H9 (cell line): ENCODE data around the gene HPCAL4. TPM values are rescaled to one million over a fixed set of nuclear protein-coding genes. Genes with fewer than 3 reads are reported as not detected.

Experiments used
- DNase-seq: peaks from one replicate; pipeline ENCODE4 v3.0.0-alpha.2; 2017
- H2AFZ ChIP-seq: one replicate; pipeline ENCODE4 v1.6.1; 2013; ENCODE audit warnings: mild to moderate bottlenecking, low read length, control low read depth, moderate library complexity
- H2AK5ac ChIP-seq: 2 replicates; pipeline ENCODE4 v1.6.1; 2013; ENCODE audit warnings: low read length, control low read depth, mixed read lengths; ENCODE audit not compliant: insufficient read length
- H2BK120ac ChIP-seq: one replicate; pipeline ENCODE4 v1.6.1; 2013; ENCODE audit warnings: low read depth, mild to moderate bottlenecking, low read length, control low read depth, inconsistent platforms; ENCODE audit not compliant: poor library complexity, severe bottlenecking
- H2BK12ac ChIP-seq: 2 replicates; pipeline ENCODE4 v1.6.1; 2013; ENCODE audit warnings: low read length, control low read depth, mixed read lengths, low read depth; ENCODE audit not compliant: insufficient read length
- H2BK15ac ChIP-seq: 2 replicates; pipeline ENCODE4 v1.6.1; 2013; ENCODE audit warnings: low read depth, low read length, control low read depth
- H2BK20ac ChIP-seq: one replicate; pipeline ENCODE4 v1.6.1; 2013; ENCODE audit warnings: low read depth, mild to moderate bottlenecking, low read length, control low read depth, inconsistent platforms; ENCODE audit not compliant: poor library complexity, severe bottlenecking
- H2BK5ac ChIP-seq: 2 replicates; pipeline ENCODE4 v1.6.1; 2013; ENCODE audit warnings: low read length, control low read depth, mixed read lengths; ENCODE audit not compliant: insufficient read length
- H3K14ac ChIP-seq: 2 replicates; pipeline ENCODE4 v1.6.1; 2013; ENCODE audit warnings: low read length, control low read depth; ENCODE audit not compliant: insufficient read depth
- H3K18ac ChIP-seq: 2 replicates; pipeline ENCODE4 v1.6.1; 2013; ENCODE audit warnings: low read depth, mild to moderate bottlenecking, mixed read lengths, low read length, control low read depth; ENCODE audit not compliant: insufficient read length
- H3K23ac ChIP-seq: 2 replicates; pipeline ENCODE4 v1.6.1; 2013; ENCODE audit warnings: low read length, control low read depth, mixed read lengths, low read depth; ENCODE audit not compliant: insufficient read length
- H3K23me2 ChIP-seq: 2 replicates; pipeline ENCODE4 v1.6.1; 2013; ENCODE audit warnings: low read depth, mild to moderate bottlenecking, mixed read lengths, low read length, control low read depth; ENCODE audit not compliant: insufficient read length, poor library complexity, severe bottlenecking
- H3K27ac ChIP-seq: 2 replicates; pipeline ENCODE4 v1.5.1; 2013; ENCODE audit warnings: low read length, control low read depth, mixed read lengths, low read depth; ENCODE audit not compliant: insufficient read length
- H3K27me3 ChIP-seq: 2 replicates; pipeline ENCODE4 v1.6.1; 2013; ENCODE audit warnings: low read length, control low read depth, inconsistent platforms; ENCODE audit not compliant: insufficient read depth
- H3K4ac ChIP-seq: 2 replicates; pipeline ENCODE4 v1.6.1; 2013; ENCODE audit warnings: low read depth, mild to moderate bottlenecking, control low read depth, inconsistent platforms, low read length, moderate library complexity
- H3K4me1 ChIP-seq: 2 replicates; pipeline ENCODE4 v1.6.1; 2013; ENCODE audit warnings: low read length, control low read depth, inconsistent platforms; ENCODE audit not compliant: insufficient read depth
- H3K4me2 ChIP-seq: 2 replicates; pipeline ENCODE4 v1.6.1; 2013; ENCODE audit warnings: low read length, control low read depth, mixed read lengths; ENCODE audit not compliant: insufficient read length, insufficient read depth
- H3K56ac ChIP-seq: 2 replicates; pipeline ENCODE4 v1.6.1; 2013; ENCODE audit warnings: low read depth, mild to moderate bottlenecking, mixed read lengths, low read length, control low read depth; ENCODE audit not compliant: insufficient read length
- H3K79me1 ChIP-seq: 2 replicates; pipeline ENCODE4 v1.6.1; 2013; ENCODE audit warnings: low read depth, mild to moderate bottlenecking, moderate library complexity, low read length, control low read depth, inconsistent platforms; ENCODE audit not compliant: insufficient read depth, poor library complexity, severe bottlenecking
- H3K79me2 ChIP-seq: 2 replicates; pipeline ENCODE4 v1.6.1; 2013; ENCODE audit warnings: low read length, control low read depth, inconsistent platforms; ENCODE audit not compliant: insufficient read depth
- H3K9ac ChIP-seq: 2 replicates; pipeline ENCODE4 v1.6.1; 2013; ENCODE audit warnings: low read length, control low read depth, mixed read lengths; ENCODE audit not compliant: insufficient read length; ENCODE audit errors: extremely low read depth
- H3K9me3 ChIP-seq: one replicate; pipeline ENCODE4 v1.6.1; 2013; ENCODE audit warnings: low read depth, low read length, inconsistent platforms; ENCODE audit not compliant: control insufficient read depth
- H3T11ph ChIP-seq: one replicate; pipeline ENCODE4 v1.6.1; 2013; ENCODE audit warnings: mild to moderate bottlenecking, low read length, control low read depth, inconsistent platforms
- H4K20me1 ChIP-seq: one replicate; pipeline ENCODE4 v1.6.1; 2013; ENCODE audit not compliant: control insufficient read depth, insufficient read length, insufficient read depth
- H4K5ac ChIP-seq: 2 replicates; pipeline ENCODE4 v1.6.1; 2013; ENCODE audit warnings: low read depth, mild to moderate bottlenecking, mixed read lengths, low read length, control low read depth; ENCODE audit not compliant: insufficient read length
- H4K8ac ChIP-seq: replicated peaks from 2 replicates; pipeline ENCODE4 v1.6.1; 2013; ENCODE audit warnings: low read length, control low read depth, mixed read lengths, low read depth; ENCODE audit not compliant: insufficient read length
- H4K91ac ChIP-seq: 2 replicates; pipeline ENCODE4 v1.6.1; 2013; ENCODE audit warnings: low read depth, mild to moderate bottlenecking, moderate library complexity, mixed read lengths, low read length, control low read depth; ENCODE audit not compliant: insufficient read length
- H3K27ac Mint-ChIP-seq, 3 experiments: 2 replicates in 2 of 3; 3 replicates in 1 of 3; pipeline ENCODE4 v1.8.0; 2020 to 2021; ENCODE audit warnings: mixed read lengths in 3 of 3, mild to moderate bottlenecking in 1 of 3, moderate library complexity in 1 of 3
- H3K27me3 Mint-ChIP-seq: 2 replicates; pipeline ENCODE4 v1.8.0; 2021; ENCODE audit warnings: low read depth, mild to moderate bottlenecking, moderate library complexity, mixed read lengths
- H3K36me3 Mint-ChIP-seq, 3 experiments: 2 replicates in 2 of 3; 3 replicates in 1 of 3; pipeline ENCODE4 v1.8.0; 2020 to 2021; ENCODE audit warnings: low read depth in 3 of 3, mixed read lengths in 3 of 3; ENCODE audit not compliant: insufficient read depth in 1 of 3
- H3K4me1 Mint-ChIP-seq, 2 experiments: 2 replicates each; pipeline ENCODE4 v1.8.0; 2020; ENCODE audit warnings: mixed read lengths in 2 of 2
- H3K4me3 Mint-ChIP-seq, 2 experiments: 2 replicates in 1 of 2; 3 replicates in 1 of 2; pipeline ENCODE4 v1.8.0; 2020 to 2021; ENCODE audit warnings: mild to moderate bottlenecking in 2 of 2, mixed read lengths in 2 of 2, moderate library complexity in 1 of 2
- H3K9me3 Mint-ChIP-seq, 2 experiments: 2 replicates in 1 of 2; 3 replicates in 1 of 2; pipeline ENCODE4 v1.8.0; 2020; ENCODE audit warnings: mild to moderate bottlenecking in 2 of 2, mixed read lengths in 2 of 2, moderate library complexity in 1 of 2
- WGBS: extraction: QIAGEN DNeasy Blood & Tissue Kit; methylation state at CpG from one replicate; pipeline ENCODE4 v1.1.7; 2013; ENCODE audit warnings: missing lambda C conversion rate, low lambda C conversion rate, mixed read lengths; ENCODE audit not compliant: insufficient read length; ENCODE audit errors: extremely low coverage; 5-methylcytosine and 5-hydroxymethylcytosine counted together
- total RNA-seq: library from RNA; stranded (reverse); gene quantifications from 2 replicates; pipeline ENCODE4 v1.2.1, GENCODE V29; 2021
- TF ChIP-seq, protein P1 (sequence below): fragments of 200-600 bp; sonication (generic); conservative IDR thresholded peaks from 3 replicates; pipeline ENCODE4 v1.8.0; 2021; ENCODE audit warnings: antibody characterized with exemption, mild to moderate bottlenecking

Gene HPCAL4
- total RNA-seq, 1 experiment from 2014 or later: 0.15 TPM

DNA sequence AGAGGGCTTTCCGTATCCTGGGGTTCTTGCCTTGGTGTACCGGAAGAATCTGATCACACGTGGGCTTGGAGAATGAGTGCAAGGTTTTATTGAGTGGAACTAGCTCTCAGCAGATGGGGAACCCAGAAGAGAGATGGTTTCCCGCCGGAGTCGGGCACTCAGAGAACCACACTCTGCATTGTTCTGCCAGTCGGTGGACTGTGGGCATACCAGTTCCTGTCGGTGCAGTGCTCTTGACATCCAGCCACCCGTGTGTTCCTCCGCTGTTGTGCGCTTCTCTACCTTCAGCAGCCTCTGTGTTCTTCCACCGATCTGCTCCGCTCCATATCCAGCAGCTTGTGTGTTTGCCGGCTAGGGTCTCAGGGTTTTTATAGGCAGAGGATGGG, 36.7 kb upstream of the HPCAL4 start:
- no peak overlapping the region for H3K14ac ChIP-seq
- no peaks in the 10 kb centered on the region for H3K79me1 ChIP-seq
- H4K5ac ChIP-seq: no peak overlapping the region
- H3K36me3 Mint-ChIP-seq: no peaks in the 10 kb centered on the region
- H2BK120ac ChIP-seq: no peak overlapping the region
- no peak overlapping the region; a peak in 1 of 7 replicates for H3K27ac Mint-ChIP-seq
- H3K4me1 ChIP-seq: no peaks in the 10 kb centered on the region
- no peak for DNase-seq
- no peak overlapping the region for H3K23ac ChIP-seq
- no peak overlapping the region for H4K91ac ChIP-seq
- no peaks in the 10 kb centered on the region for H3K4me1 Mint-ChIP-seq
- no peaks in the 10 kb centered on the region for H4K20me1 ChIP-seq
- H2BK15ac ChIP-seq: no peak overlapping the region
- H3K4me3 Mint-ChIP-seq: no peak overlapping the region
- no peak overlapping the region for H3K9ac ChIP-seq
- no peak overlapping the region for H2BK12ac ChIP-seq
- no CpG with 5 or more reads among the region's 14 CpGs for WGBS
- no peak overlapping the region for H3K27ac ChIP-seq
- H4K8ac ChIP-seq: no peak overlapping the region
- no peak overlapping the region for H2AK5ac ChIP-seq
- no peaks in the 10 kb centered on the region for H3K23me2 ChIP-seq
- H3K4me2 ChIP-seq: no peak overlapping the region
- H2AFZ ChIP-seq: no peak overlapping the region
- H3K79me2 ChIP-seq: no peaks in the 10 kb centered on the region
- no peak overlapping the region for H3T11ph ChIP-seq
- peaks cover 24% of the 10 kb centered on the region; the same call in 1 of the 2 replicates for H3K27me3 ChIP-seq
- no peak overlapping the region for H2BK20ac ChIP-seq
- no peak overlapping the region for H3K18ac ChIP-seq
- H3K27me3 Mint-ChIP-seq: peaks cover 97% of the 10 kb centered on the region
- no peak overlapping the region for H2BK5ac ChIP-seq
- H3K56ac ChIP-seq: no peak overlapping the region
- TF ChIP-seq, protein P1, sequence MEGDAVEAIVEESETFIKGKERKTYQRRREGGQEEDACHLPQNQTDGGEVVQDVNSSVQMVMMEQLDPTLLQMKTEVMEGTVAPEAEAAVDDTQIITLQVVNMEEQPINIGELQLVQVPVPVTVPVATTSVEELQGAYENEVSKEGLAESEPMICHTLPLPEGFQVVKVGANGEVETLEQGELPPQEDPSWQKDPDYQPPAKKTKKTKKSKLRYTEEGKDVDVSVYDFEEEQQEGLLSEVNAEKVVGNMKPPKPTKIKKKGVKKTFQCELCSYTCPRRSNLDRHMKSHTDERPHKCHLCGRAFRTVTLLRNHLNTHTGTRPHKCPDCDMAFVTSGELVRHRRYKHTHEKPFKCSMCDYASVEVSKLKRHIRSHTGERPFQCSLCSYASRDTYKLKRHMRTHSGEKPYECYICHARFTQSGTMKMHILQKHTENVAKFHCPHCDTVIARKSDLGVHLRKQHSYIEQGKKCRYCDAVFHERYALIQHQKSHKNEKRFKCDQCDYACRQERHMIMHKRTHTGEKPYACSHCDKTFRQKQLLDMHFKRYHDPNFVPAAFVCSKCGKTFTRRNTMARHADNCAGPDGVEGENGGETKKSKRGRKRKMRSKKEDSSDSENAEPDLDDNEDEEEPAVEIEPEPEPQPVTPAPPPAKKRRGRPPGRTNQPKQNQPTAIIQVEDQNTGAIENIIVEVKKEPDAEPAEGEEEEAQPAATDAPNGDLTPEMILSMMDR: no peak
- H3K4ac ChIP-seq: no peak overlapping the region
- H3K9me3 Mint-ChIP-seq: no peaks in the 10 kb centered on the region; a peak in 1 of 5 replicates
- H3K9me3 ChIP-seq: no peaks in the 10 kb centered on the region
